Kidney epithelial cell (primary cell): ENCODE measurements around the gene DTX1. TPM values are rescaled to one million over a fixed set of nuclear protein-coding genes. Genes with fewer than 3 reads are reported as not detected.
"Not testable (repeated sequence)": the region's sequence is repeated elsewhere in the genome, so short reads cannot be mapped to it uniquely, and the experiment has no call there.

Experiments
- DNase-seq: peaks from one replicate; pipeline ENCODE4 v3.0.0-alpha.2; 2010; ENCODE audit warnings: low read depth
- H3K27me3 ChIP-seq: 2 replicates; pipeline ENCODE4 v1.6.0; 2011; ENCODE audit warnings: low read length; ENCODE audit not compliant: control insufficient read depth, insufficient read depth
- H3K36me3 ChIP-seq: 2 replicates; pipeline ENCODE4 v1.5.1; 2011; ENCODE audit warnings: low read length; ENCODE audit not compliant: control insufficient read depth, insufficient read depth
- H3K4me3 ChIP-seq: 2 replicates; pipeline ENCODE4 v1.5.1; 2011; ENCODE audit warnings: low read depth, mild to moderate bottlenecking, control low read depth, low read length
- total RNA-seq: library from RNA; depleted of rRNA; stranded (reverse); fragments of >200 nt; gene quantifications from 2 replicates; pipeline ENCODE4 v1.2.3, GENCODE V29; 2015
- TF ChIP-seq, protein P1 (sequence below): IDR thresholded peaks from 2 replicates; pipeline ENCODE4 v1.5.1; 2011; ENCODE audit warnings: mild to moderate bottlenecking, moderate library complexity, low read length, control low read depth, inconsistent platforms; ENCODE audit not compliant: insufficient read depth, poor library complexity, severe bottlenecking

The DTX1 gene
- total RNA-seq, 1 donor from 2014 or later, result 1.8 TPM

- Histone ChIP-seq H3K36me3 (no peaks in the 10 kb centered on the region), H3K27me3 (no peaks in the 10 kb centered on the region), H3K4me3 (no peak overlapping the region)
- no peak for DNase-seq
- TF ChIP-seq, protein P1, sequence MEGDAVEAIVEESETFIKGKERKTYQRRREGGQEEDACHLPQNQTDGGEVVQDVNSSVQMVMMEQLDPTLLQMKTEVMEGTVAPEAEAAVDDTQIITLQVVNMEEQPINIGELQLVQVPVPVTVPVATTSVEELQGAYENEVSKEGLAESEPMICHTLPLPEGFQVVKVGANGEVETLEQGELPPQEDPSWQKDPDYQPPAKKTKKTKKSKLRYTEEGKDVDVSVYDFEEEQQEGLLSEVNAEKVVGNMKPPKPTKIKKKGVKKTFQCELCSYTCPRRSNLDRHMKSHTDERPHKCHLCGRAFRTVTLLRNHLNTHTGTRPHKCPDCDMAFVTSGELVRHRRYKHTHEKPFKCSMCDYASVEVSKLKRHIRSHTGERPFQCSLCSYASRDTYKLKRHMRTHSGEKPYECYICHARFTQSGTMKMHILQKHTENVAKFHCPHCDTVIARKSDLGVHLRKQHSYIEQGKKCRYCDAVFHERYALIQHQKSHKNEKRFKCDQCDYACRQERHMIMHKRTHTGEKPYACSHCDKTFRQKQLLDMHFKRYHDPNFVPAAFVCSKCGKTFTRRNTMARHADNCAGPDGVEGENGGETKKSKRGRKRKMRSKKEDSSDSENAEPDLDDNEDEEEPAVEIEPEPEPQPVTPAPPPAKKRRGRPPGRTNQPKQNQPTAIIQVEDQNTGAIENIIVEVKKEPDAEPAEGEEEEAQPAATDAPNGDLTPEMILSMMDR, result no peak
Measured at GRCh38 chr12:113140706-113141105, 84.2 kb downstream of the DTX1 start.

GRCh38 chr12:113141716-113142115 lies 85.2 kb downstream of the DTX1 start:
- not testable (repeated sequence) for H3K36me3 ChIP-seq, H3K27me3 ChIP-seq

GRCh38 chr12:113142173-113142885 lies 85.8 kb downstream of the DTX1 start:
- Histone ChIP-seq H3K4me3 (no peak overlapping the region), H3K27me3 (no peaks in the 10 kb centered on the region), H3K36me3 (no peaks in the 10 kb centered on the region)
- no peak for DNase-seq
- TF ChIP-seq, protein P1, result no peak

More at GRCh38 chr12:113141716-113142115, 85.2 kb downstream of the DTX1 start:
- not testable (repeated sequence) for H3K4me3 ChIP-seq, DNase-seq

- H3K4me3 ChIP-seq, result no peak overlapping the region
- TF ChIP-seq, protein P1, result no peak
- no peaks in the 10 kb centered on the region for H3K36me3 ChIP-seq
- H3K27me3 ChIP-seq, result no peaks in the 10 kb centered on the region
- no peak for DNase-seq
Measured at GRCh38 chr12:113142886-113143332, 86.4 kb downstream of the DTX1 start.

DNA sequence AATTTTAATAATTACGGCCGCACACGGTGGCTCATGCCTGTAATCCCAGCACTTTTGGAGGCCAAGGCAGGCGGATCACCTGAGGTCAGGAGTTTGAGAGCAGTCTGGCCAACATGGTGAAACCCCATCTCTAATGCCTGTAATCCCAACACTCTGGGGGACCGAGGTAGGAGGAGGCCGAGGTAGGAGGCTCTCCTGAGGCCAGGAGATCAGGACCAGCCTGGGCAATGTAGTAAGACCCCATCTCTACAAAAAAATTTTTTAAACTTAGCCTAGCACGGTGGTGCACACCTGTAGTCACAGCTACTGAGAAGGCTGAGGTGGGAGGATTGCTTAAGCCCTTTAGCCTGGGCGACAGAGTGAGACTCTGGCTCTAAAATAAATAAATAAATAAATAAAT lies 87.4 kb downstream of the DTX1 start:
- no peak for DNase-seq
- no peak overlapping the region for H3K4me3 ChIP-seq
- H3K36me3 ChIP-seq, result no peaks in the 10 kb centered on the region
- no peaks in the 10 kb centered on the region for H3K27me3 ChIP-seq
- TF ChIP-seq, protein P1, result no peak

DNA sequence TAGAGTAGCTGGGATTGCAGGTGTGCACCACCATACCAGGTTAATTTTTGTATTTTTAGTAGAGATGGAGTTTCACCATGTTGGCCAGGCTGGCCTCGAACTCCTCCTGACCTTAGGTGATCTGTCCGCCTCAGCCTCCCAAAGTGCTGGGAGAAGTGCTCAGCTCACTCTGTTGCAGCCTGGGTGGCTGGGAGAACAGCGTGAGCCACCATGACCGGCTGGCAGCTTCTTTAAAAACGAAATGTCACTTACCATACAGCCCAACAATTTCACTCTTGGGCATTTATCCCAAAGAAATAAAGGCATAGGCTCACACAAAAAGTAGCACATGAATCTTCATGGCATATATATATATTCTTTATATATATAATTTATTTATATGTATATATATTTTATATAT lies 88.3 kb downstream of the DTX1 start:
- no peak overlapping the region for H3K4me3 ChIP-seq
- DNase-seq, result no peak
- TF ChIP-seq, protein P1, result no peak
- no peaks in the 10 kb centered on the region for H3K27me3 ChIP-seq
- no peaks in the 10 kb centered on the region for H3K36me3 ChIP-seq
